GM19193 (cell line): Measurements from ENCODE around the gene ASIC3.

Experiments
- POLR2A ChIP-seq: IDR thresholded peaks from 4 replicates; pipeline ENCODE4 v1.6.1; 2011; ENCODE audit not compliant: insufficient read depth, insufficient read length; ENCODE audit errors: extremely low read depth

Gene ASIC3

GRCh38 chr7:151047976-151048815 is at the start of gene ASIC3:
Gene ASIC3, plus strand, starts transcription at chr7:151048531. Its CDS starts 355 bp downstream, at chr7:151048886.
- no peak for TF ChIP-seq POLR2A

- TF ChIP-seq POLR2A, result no peak
These were observed 49.3 kb upstream of the ASIC3 start for GRCh38 chr7:150999001-150999400.

GRCh38 chr7:150999497-151000230 is 48.7 kb upstream of the ASIC3 start:
- TF ChIP-seq POLR2A, result no peak

GRCh38 chr7:151000897-151001495 is 47.3 kb upstream of the ASIC3 start:
- TF ChIP-seq POLR2A, result no peak

- TF ChIP-seq POLR2A, result no peak
These were observed 46.8 kb upstream of the ASIC3 start for GRCh38 chr7:151001546-151001945.

- TF ChIP-seq POLR2A, result no peak
These were observed 44.8 kb upstream of the ASIC3 start for GRCh38 chr7:151003572-151003971.

GRCh38 chr7:151005566-151005965 is 42.8 kb upstream of the ASIC3 start:
- no peak for TF ChIP-seq POLR2A

GRCh38 chr7:151006590-151007300 is 41.6 kb upstream of the ASIC3 start:
- TF ChIP-seq POLR2A, result no peak

- TF ChIP-seq POLR2A, result no peak
These were observed 40.8 kb upstream of the ASIC3 start for GRCh38 chr7:151007469-151007898.

- no peak for TF ChIP-seq POLR2A
These were observed 40.2 kb upstream of the ASIC3 start for GRCh38 chr7:151008143-151008510.

- TF ChIP-seq POLR2A, result peak; percentile 40
These were observed 39.6 kb upstream of the ASIC3 start for GRCh38 chr7:151008511-151009323.

- no peak for TF ChIP-seq POLR2A
These were observed 38.8 kb upstream of the ASIC3 start for GRCh38 chr7:151009327-151010036.

- no peak for TF ChIP-seq POLR2A
These were observed 38.4 kb upstream of the ASIC3 start for GRCh38 chr7:151010037-151010306.
